T-helper 17 cell (primary cell): ENCODE results near the gene ZMYM4. TPM values are rescaled to one million over a fixed set of nuclear protein-coding genes. Genes with fewer than 3 reads are reported as not detected.
A peak's percentile ranks its signal among the peaks of the same experiment; 100 is the strongest.

Experiments
- ATAC-seq: fragments of 150-1000 bp; cut with Tn5 transposase; 2 replicates; pipeline ENCODE4 v1.10.0; 2021; ENCODE audit warnings: mild to moderate bottlenecking, moderate library complexity
- DNase-seq, 3 donors: peaks; one replicate each; pipeline versions ENCODE4 v3.0.0 to v3.0.0-alpha.2; 2020 to 2021
- H3K9me3 ChIP-seq: one replicate; pipeline ENCODE4 v1.7.0; 2013; ENCODE audit warnings: low read length, mild to moderate bottlenecking; ENCODE audit not compliant: control insufficient read depth, poor library complexity, severe bottlenecking
- H3K27ac Mint-ChIP-seq: one replicate; pipeline ENCODE4 v1.8.0; 2022; ENCODE audit warnings: mild to moderate bottlenecking, moderate library complexity, mixed read lengths
- H3K27me3 Mint-ChIP-seq: one replicate; pipeline ENCODE4 v1.8.0; 2022; ENCODE audit warnings: mixed read lengths
- H3K36me3 Mint-ChIP-seq: one replicate; pipeline ENCODE4 v1.8.0; 2022; ENCODE audit warnings: low read depth, mixed read lengths
- H3K4me1 Mint-ChIP-seq: one replicate; pipeline ENCODE4 v1.8.0; 2022; ENCODE audit warnings: mild to moderate bottlenecking, mixed read lengths
- H3K4me3 Mint-ChIP-seq: one replicate; pipeline ENCODE4 v1.8.0; 2022; ENCODE audit warnings: mild to moderate bottlenecking, moderate library complexity, mixed read lengths
- total RNA-seq, 4 donors: library from RNA in 2 of 4; stranded (reverse) in 2 of 4; gene quantifications; one replicate each; pipeline ENCODE4 v1.2.3 and lab custom pipeline; 2022 to 2026

The ZMYM4 gene
- total RNA-seq, 2 donors from 2014 or later = 32.0 to 37.3 TPM

DNA sequence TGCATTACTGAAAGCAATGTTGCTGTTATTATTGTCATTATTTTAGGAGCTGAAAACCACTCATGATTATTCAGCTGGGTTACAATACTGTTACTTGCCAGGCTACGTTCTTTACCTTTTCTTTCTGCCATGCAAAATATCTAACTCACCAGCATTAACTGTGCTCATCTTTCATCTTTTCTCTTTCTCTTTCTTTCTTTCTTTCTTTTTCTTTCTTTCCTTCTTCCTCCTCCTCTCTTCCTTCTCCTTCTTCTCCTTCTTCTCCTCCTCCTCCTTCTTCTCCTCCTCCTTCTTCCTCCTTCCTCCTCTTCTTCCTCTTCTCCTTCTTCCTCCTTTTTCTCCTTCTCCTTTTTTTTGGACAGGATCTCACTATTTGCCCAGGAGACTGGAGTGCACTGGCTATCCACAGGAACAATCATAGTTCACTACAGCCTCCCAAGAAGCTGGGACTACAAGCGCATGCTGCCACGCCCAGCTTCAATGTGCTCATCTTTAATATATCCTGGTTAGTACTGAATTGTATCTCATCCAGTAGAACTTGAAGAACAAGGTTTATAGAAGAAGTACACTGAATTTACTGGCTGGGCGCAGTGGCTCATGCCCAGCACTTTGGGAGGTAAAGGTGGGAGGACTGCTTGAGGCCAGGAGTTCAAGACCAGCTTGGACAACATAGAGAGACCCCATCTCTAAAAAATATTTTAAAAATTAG is 6.9 kb upstream of the ZMYM4 start:
- Mint-ChIP-seq H3K36me3 (peaks cover 7% of the 10 kb centered on the region), H3K4me3 (no peak overlapping the region), H3K4me1 (no peaks in the 10 kb centered on the region), H3K27ac (no peak overlapping the region), H3K27me3 (peaks cover 40% of the 10 kb centered on the region)
- DNase-seq (no peak), ATAC-seq (no peak)
- no peaks in the 10 kb centered on the region for H3K9me3 ChIP-seq

DNA sequence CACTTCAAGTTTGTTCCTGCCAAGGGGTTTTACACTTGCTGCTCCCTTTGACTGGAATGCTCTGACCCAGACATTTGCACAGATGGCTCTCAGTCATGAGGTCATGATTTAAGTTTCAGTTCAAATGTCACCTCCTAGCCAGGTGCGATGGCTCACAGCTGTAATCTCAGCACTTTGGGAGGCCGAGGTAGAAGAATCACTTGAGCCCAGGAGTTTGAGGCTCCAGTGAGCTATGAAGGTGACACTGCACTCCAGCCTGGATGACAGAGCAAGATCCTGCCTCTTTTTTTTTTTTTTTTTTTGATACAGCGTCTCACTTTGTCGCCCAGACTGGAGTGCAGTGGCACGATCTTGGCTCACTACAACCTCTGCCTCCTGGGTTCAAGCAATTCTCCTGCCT is 4.5 kb upstream of the ZMYM4 start:
- Mint-ChIP-seq H3K36me3 (peaks cover 7% of the 10 kb centered on the region), H3K27ac (no peak overlapping the region), H3K27me3 (peaks cover 33% of the 10 kb centered on the region), H3K4me3 (no peak overlapping the region), H3K4me1 (peaks cover 5% of the 10 kb centered on the region)
- no peaks in the 10 kb centered on the region for H3K9me3 ChIP-seq
- ATAC-seq = no peak
- no peak for DNase-seq

DNA sequence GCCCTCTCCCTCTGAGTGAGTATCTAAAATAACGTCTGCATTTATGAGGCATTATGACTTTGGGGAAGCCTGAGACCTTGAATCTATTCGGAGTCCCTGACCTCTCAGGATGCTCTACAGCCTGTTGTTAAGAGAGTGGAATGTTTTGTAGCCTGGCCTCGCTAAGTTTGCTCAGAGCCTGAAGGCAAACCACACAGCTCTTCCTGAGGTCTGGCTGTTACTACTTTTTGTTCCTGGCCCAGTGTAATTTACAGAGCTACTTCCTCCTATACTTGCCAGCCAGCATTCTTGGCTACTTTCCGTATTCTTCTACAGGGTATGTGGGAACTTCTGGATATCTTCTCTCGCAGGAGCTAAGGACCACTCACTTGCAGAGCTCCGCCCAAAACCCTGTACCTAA is 3.6 kb upstream of the ZMYM4 start:
- no peak for ATAC-seq
- peaks cover 7% of the 10 kb centered on the region for H3K36me3 Mint-ChIP-seq
- peaks cover 33% of the 10 kb centered on the region for H3K27me3 Mint-ChIP-seq
- H3K9me3 ChIP-seq = no peaks in the 10 kb centered on the region
- no peak overlapping the region for H3K27ac Mint-ChIP-seq
- H3K4me3 Mint-ChIP-seq = no peak overlapping the region
- no peak for DNase-seq
- H3K4me1 Mint-ChIP-seq = peaks cover 9% of the 10 kb centered on the region

DNA sequence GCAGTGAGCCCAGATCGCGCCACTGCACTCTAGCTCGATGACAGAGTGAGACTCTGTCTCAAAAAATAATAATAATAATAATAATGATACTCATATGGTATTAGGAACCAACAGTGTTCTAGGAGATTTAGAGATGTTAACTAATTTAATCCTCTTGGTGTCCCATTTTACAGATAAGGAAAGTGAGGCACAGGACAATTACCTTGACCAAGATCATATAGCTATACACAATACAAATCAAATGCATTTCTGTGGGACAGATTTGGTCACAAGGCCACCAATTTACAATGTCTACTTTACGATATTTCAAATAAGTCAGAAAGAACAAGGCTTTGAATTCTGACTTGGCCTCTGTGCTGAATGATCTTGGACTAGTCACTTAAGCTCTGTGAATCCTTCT is 2.2 kb upstream of the ZMYM4 start:
- Mint-ChIP-seq H3K36me3 (peaks cover 7% of the 10 kb centered on the region), H3K4me1 (peaks cover 13% of the 10 kb centered on the region), H3K4me3 (no peak overlapping the region), H3K27ac (no peak overlapping the region), H3K27me3 (peaks cover 33% of the 10 kb centered on the region)
- no peaks in the 10 kb centered on the region for H3K9me3 ChIP-seq
- no peak for DNase-seq
- no peak for ATAC-seq

DNA sequence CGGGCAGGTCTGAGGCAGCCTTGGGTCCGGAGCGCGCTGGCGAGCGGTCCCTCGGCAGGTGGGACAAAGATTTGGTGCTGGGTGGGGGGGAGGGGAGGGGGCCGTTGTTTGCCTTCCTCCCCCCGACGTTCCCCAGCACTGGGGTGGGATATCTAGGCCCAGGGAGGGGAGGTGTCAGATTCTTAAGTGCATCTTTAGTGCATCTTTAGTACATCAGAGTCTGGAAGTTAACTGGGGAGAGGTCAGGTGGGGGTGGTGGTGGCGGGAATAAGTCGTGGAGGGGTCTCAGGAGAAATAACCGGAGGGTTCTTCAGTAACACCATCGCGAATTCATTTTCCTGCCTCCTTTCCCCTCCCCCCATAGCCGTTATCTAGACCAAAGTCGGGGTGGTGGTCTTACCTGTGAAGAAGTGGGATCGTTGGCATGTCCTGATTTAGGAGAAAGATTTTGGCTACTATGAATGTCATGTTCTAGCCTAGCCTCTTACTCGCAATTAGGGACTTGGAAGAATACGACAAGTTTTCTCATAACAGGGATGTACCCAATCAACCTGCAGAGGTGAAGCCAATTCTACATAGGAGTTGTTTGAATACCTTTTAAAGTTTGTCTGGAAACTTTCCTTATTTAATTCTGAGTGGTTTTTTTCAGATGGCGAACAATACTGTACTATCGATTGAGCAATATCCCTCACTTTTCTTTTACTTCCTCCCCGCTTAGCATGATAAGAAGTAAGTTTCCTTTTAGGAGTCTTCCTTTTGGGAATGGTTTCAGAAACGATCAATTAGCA is 886 bp downstream of the ZMYM4 start:
- Mint-ChIP-seq H3K27ac (peak overlapping the region; percentile 62), H3K27me3 (peaks cover 14% of the 10 kb centered on the region)
- ATAC-seq = no peak

DNA sequence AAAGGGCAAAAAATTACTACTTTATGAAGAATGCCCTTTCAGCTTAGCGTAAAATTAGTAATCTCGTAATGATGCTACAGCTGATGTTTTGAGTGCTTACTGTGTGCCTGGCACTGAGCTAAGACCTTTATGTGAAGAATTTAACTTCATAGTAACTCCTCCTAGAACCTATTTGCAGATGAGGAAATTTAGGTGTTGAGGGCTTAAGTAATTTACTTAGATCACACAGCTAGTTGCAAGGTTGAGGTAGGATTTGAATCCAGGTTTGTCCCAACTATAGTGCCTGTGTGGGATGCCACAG is 1.4 kb downstream of the ZMYM4 start:
- peak overlapping the region; percentile 92 for H3K4me3 Mint-ChIP-seq
- peaks cover 2% of the 10 kb centered on the region for H3K36me3 Mint-ChIP-seq
- peaks cover 9% of the 10 kb centered on the region for H3K27me3 Mint-ChIP-seq
- ATAC-seq = no peak
- H3K9me3 ChIP-seq = no peaks in the 10 kb centered on the region
- DNase-seq = no peak
- peak overlapping the region; percentile 62 for H3K27ac Mint-ChIP-seq
- peaks cover 21% of the 10 kb centered on the region for H3K4me1 Mint-ChIP-seq

More for the DNA sequence above, 886 bp downstream of the ZMYM4 start:
- Mint-ChIP-seq H3K4me3 (peak overlapping the region; percentile 92), H3K36me3 (peaks cover 2% of the 10 kb centered on the region), H3K4me1 (peaks cover 21% of the 10 kb centered on the region)
- no peak for DNase-seq
- H3K9me3 ChIP-seq = no peaks in the 10 kb centered on the region

DNA sequence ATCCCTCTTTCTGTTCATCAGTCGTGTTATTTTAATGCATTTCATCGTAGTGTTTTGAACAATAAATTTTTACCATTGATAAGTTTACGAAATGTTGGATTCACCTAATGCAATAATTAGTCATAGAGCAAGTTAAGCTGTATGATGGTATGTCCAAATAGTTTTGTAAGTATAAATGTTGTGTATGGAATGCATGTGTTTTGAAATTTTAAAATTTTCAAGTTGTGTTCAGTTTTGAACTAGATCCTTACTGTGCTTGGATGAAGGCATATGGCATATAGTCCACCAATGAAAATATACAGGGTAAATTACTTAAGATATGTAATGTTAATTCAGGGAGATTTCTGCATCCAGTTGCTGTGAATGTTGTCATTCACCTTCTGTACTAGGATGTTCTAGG is 2.3 kb downstream of the ZMYM4 start:
- no peak for DNase-seq
- Mint-ChIP-seq H3K36me3 (peaks cover 2% of the 10 kb centered on the region), H3K4me3 (no peak overlapping the region), H3K4me1 (peaks cover 21% of the 10 kb centered on the region), H3K27ac (no peak overlapping the region), H3K27me3 (no peaks in the 10 kb centered on the region)
- no peak for ATAC-seq
- no peaks in the 10 kb centered on the region for H3K9me3 ChIP-seq

DNA sequence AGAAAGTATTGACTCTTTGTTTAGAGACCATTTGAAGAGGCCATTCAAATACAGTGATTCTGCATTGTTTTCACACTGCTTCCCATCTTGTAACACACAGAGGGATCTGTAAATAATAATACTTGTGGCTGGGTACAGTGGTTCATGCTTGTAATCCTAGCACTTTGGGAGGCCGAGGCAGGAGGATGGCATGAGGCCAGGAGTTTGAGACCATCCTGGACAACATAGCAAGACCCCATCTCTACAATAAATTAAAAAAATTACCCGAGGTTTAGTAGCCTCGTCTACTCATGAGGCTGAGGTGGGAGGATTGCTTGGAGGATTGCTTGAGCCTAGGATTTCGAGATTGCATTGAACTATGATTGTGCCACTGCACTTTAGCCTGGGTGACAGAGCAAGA is 5.7 kb downstream of the ZMYM4 start:
- no peak overlapping the region for H3K27ac Mint-ChIP-seq
- H3K27me3 Mint-ChIP-seq = no peaks in the 10 kb centered on the region
- no peak overlapping the region for H3K4me3 Mint-ChIP-seq
- no peaks in the 10 kb centered on the region for H3K36me3 Mint-ChIP-seq
- no peak for ATAC-seq
- peaks cover 22% of the 10 kb centered on the region for H3K4me1 Mint-ChIP-seq
- H3K9me3 ChIP-seq = no peaks in the 10 kb centered on the region
- DNase-seq = no peak

DNA sequence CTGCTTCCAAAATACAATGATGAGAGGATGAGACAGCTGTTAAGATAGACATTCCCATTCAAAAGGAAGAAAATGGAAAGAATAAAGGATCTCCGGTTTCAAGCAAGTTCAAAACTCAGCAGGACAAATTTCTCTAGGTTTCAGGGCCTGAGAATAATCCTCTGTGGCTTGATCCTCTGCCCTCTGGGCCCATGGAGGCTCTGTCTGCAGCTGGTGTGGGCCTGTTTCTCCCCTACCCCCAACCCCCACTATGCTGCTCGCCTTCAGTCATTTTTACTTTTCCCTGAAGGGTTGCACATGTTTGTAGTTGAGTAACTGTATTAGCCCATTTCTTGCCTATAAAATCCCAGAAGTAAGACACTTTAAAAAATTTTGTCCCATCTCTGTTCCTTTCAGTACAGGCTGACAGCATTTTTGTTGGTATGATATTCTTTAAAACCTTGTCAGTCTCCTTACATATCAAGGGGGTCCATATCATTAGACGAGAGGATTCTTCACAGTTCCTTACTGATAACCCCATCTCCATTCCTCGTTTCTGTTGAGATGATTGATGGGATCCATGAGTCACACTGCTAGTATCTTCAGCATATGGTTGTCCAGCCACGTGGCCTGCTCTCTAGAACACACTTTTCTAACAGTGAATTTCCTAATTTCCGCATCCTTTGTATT is 10.5 kb downstream of the ZMYM4 start:
- ATAC-seq (no peak), DNase-seq (no peak)
- H3K4me3 Mint-ChIP-seq = no peak overlapping the region
- H3K9me3 ChIP-seq = no peaks in the 10 kb centered on the region
- peaks cover 11% of the 10 kb centered on the region for H3K4me1 Mint-ChIP-seq
- H3K27ac Mint-ChIP-seq = no peak overlapping the region
- H3K27me3 Mint-ChIP-seq = no peaks in the 10 kb centered on the region
- peaks cover 7% of the 10 kb centered on the region for H3K36me3 Mint-ChIP-seq

DNA sequence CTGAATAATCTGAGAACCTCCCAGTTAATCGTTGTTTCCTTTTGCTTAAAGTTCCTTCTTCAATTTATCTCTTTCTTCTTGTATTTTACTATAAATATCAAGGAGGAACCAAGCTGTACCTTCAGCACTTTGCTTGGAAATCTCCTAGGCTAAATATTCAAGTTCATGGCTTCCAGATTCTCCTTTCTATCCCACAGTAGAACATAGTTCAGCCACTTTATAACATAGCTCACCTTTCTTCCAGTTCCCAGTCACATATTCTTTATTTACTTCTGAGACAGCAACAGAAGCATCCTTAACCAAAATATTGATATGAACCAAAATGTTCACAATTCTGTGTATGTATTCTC is 11.0 kb downstream of the ZMYM4 start:
- H3K36me3 Mint-ChIP-seq = peaks cover 7% of the 10 kb centered on the region
- DNase-seq = no peak
- H3K4me1 Mint-ChIP-seq = peaks cover 11% of the 10 kb centered on the region
- no peak overlapping the region for H3K4me3 Mint-ChIP-seq
- no peak overlapping the region for H3K27ac Mint-ChIP-seq
- no peaks in the 10 kb centered on the region for H3K9me3 ChIP-seq
- no peak for ATAC-seq
- H3K27me3 Mint-ChIP-seq = no peaks in the 10 kb centered on the region

DNA sequence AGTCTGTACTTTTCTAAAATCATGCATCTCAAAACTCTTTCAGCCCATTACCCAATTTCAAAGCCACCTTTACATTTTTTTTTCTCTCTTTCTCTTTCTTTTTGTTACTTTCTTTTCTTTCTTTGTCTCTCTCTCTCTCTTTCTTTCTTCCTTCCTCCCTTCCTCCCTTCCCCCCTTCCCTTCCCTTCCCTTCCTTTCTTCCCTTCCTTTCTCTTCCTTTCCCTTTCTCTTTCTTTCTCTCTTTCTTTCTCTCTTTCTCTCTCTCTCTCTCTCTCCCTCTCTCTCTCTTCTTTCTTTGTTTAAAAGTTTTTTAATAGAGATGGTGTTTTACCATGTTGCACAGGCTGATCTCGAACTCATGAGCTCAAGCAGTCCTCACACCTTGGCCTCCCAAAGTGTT is 11.5 kb downstream of the ZMYM4 start:
- no peak for DNase-seq
- Mint-ChIP-seq H3K36me3 (peaks cover 7% of the 10 kb centered on the region), H3K4me3 (no peak overlapping the region), H3K4me1 (peaks cover 13% of the 10 kb centered on the region), H3K27ac (no peak overlapping the region), H3K27me3 (no peaks in the 10 kb centered on the region)
- no peak for ATAC-seq
- H3K9me3 ChIP-seq = no peaks in the 10 kb centered on the region

DNA sequence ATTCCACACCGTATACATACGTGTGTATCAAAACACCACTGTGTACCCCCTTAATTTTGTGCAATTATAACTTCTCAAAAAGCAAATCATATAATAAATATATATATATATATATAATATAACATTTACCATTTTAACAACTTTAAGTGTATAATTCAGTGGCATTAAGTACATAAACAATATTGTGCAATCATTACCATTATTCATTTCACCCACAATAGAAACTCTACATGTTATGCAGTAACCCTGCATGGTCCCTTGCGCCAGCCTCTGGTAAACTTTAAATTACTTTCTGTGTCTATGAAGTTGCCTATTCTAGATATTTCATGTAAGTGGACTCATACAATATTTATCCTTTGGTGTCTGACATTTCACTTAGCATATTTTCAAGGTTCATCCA is 13.1 kb downstream of the ZMYM4 start:
- no peak for DNase-seq
- no peak overlapping the region for H3K4me3 Mint-ChIP-seq
- peaks cover 7% of the 10 kb centered on the region for H3K36me3 Mint-ChIP-seq
- H3K9me3 ChIP-seq = no peaks in the 10 kb centered on the region
- no peak overlapping the region for H3K27ac Mint-ChIP-seq
- no peak for ATAC-seq
- peaks cover 19% of the 10 kb centered on the region for H3K4me1 Mint-ChIP-seq
- no peaks in the 10 kb centered on the region for H3K27me3 Mint-ChIP-seq

DNA sequence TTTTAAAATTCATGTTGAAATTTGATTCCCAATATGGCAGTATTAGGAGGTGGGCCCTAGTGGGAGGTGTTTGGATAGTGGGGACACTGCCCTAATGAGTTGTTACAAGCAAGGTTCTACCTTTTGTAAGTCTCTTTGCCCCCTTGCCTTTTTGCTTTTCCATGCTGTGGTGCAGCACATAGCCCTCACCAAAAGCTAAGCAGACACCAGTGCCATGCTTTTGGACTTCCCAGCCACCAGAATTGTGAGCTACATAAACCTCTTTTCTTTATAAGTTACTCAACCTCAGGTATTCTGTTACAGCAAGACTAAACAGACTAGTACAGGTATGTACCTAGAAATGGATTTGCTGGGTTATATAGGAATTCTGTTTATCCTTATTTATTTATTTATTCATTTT is 13.7 kb downstream of the ZMYM4 start:
- Mint-ChIP-seq H3K27me3 (no peaks in the 10 kb centered on the region), H3K4me1 (peaks cover 22% of the 10 kb centered on the region), H3K4me3 (no peak overlapping the region), H3K36me3 (peaks cover 7% of the 10 kb centered on the region), H3K27ac (no peak overlapping the region)
- DNase-seq = no peak
- H3K9me3 ChIP-seq = no peaks in the 10 kb centered on the region
- ATAC-seq = no peak
